ENCODE results near the gene PDS5B.
"Not testable (repeated sequence)": the region's sequence is repeated elsewhere in the genome, so short reads cannot be mapped to it uniquely, and the experiment has no call there.

Gene PDS5B

GRCh38 chr13:32657309-32657708 lies 71.1 kb downstream of the PDS5B start:
- no peak for TF ChIP-seq ZNF274 (IDR thresholded peaks at IDR 0.05; ENCODE audit: low read depth, low read length)
- no peak overlapping the region for H3K4me3 ChIP-seq (ENCODE audit: low read length)

DNA sequence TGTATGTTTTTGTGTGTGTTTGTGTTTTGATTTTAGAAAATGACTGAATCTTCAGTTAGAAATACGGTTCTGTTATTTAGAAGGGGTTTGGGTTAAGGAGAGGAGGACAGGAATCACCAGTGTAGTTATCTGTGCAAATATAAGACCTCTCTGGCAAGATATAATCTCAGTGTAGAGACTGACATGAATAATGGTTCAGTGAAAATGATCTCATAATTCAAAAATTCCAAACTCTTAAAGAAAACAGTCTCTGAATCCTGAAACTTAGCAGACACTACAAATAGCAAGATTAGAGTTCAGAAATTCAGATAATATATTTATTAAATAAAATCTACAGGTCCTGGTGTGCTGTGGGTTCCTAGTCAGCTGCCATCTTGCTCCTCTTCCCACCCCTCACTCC lies 73.5 kb downstream of the PDS5B start:
- no peak overlapping the region for H3K4me3 ChIP-seq (ENCODE audit: low read length)
- no peak for TF ChIP-seq ZNF274 (IDR thresholded peaks at IDR 0.05; ENCODE audit: low read depth, low read length)

GRCh38 chr13:32660227-32660626 lies 74.0 kb downstream of the PDS5B start:
- no peak for TF ChIP-seq ZNF274 (IDR thresholded peaks at IDR 0.05; ENCODE audit: low read depth, low read length)
- H3K4me3 ChIP-seq (ENCODE audit: low read length): no peak overlapping the region

GRCh38 chr13:32661685-32662084 lies 75.4 kb downstream of the PDS5B start:
- TF ChIP-seq ZNF274 (IDR thresholded peaks at IDR 0.05; ENCODE audit: low read depth, low read length): no peak
- no peak overlapping the region for H3K4me3 ChIP-seq (ENCODE audit: low read length)

DNA sequence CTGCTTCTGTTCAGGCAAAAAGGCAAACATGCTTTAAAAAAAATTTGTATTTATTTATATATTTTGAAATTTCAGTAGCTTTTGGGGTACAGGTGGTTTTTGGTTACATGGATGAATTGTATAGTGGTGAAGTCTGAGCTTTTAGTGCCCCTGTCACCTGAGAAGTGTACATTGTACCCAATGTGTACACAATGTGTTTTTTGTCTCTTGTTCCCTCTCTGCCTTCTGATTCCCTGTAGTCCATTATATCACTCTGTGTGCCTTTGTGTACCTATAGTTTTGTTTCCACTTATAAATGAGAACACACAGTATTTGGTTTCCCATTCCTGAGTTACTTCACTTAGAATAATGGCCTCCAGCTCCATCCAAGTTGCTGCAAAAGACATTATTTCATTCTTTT lies 77.4 kb downstream of the PDS5B start:
- H3K4me3 ChIP-seq (ENCODE audit: low read length): no peak overlapping the region
- no peak for TF ChIP-seq ZNF274 (IDR thresholded peaks at IDR 0.05; ENCODE audit: low read depth, low read length)

GRCh38 chr13:32666990-32667571 lies 80.8 kb downstream of the PDS5B start:
- TF ChIP-seq ZNF274 (IDR thresholded peaks at IDR 0.05; ENCODE audit: low read depth, low read length): no peak
- no peak overlapping the region for H3K4me3 ChIP-seq (ENCODE audit: low read length)

- H3K4me3 ChIP-seq (ENCODE audit: low read length): no peak overlapping the region
- TF ChIP-seq ZNF274 (IDR thresholded peaks at IDR 0.05; ENCODE audit: low read depth, low read length): no peak
These were observed 82.9 kb downstream of the PDS5B start for GRCh38 chr13:32669030-32669646.

- no peak for TF ChIP-seq ZNF274 (IDR thresholded peaks at IDR 0.05; ENCODE audit: low read depth, low read length)
- no peak overlapping the region for H3K4me3 ChIP-seq (ENCODE audit: low read length)
These were observed 88.3 kb downstream of the PDS5B start for GRCh38 chr13:32674503-32674902.

- TF ChIP-seq ZNF274 (IDR thresholded peaks at IDR 0.05; ENCODE audit: low read depth, low read length): no peak
- H3K4me3 ChIP-seq (ENCODE audit: low read length): no peak overlapping the region
These were observed 90.0 kb downstream of the PDS5B start for GRCh38 chr13:32676242-32676641.

DNA sequence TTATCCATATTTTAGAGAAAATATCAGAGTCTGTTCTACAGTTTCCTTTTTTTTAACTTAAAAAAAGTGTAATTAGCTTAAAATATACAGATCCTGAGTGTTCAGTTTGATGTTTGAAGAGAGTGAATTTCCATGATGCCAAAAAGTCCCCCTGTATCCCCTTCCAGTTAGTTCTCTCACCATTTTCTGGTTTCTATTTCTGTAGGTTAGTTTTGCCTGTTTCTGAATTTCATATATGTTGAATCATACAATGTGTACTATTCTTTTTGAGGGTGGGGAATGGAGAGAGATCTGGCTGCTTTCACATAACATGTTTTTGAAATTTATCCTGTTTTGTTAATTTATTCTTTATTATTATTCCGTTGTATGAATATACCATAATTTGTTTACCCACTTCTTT lies 95.9 kb downstream of the PDS5B start:
- no peak overlapping the region for H3K4me3 ChIP-seq (ENCODE audit: low read length)
- TF ChIP-seq ZNF274 (IDR thresholded peaks at IDR 0.05; ENCODE audit: low read depth, low read length): no peak

- TF ChIP-seq ZNF274 (IDR thresholded peaks at IDR 0.05; ENCODE audit: low read depth, low read length): no peak
- no peak overlapping the region for H3K4me3 ChIP-seq (ENCODE audit: low read length)
These were observed 96.5 kb downstream of the PDS5B start for GRCh38 chr13:32682740-32683139.

DNA sequence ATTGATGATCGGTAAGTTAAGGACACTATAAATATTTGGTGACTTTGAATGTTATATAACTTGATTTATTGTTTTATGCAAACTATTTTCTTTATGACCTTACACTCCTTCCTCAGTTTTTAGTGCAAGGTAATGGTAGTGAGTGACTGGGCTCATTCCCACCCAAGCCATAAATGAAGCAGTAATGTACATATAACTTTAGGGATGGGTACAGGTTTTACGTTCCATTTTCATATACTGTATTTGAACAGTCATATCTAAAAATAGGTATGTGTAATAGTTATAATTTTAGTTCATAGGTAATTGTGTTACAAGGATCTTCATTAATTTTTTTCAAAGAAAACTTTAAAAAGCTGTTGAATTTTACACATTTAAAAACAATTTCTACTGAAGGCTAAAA lies 101.0 kb downstream of the PDS5B start:
- no peak for TF ChIP-seq ZNF274 (IDR thresholded peaks at IDR 0.05; ENCODE audit: low read depth, low read length)
- H3K4me3 ChIP-seq (ENCODE audit: low read length): no peak overlapping the region

- no peak for TF ChIP-seq ZNF274 (IDR thresholded peaks at IDR 0.05; ENCODE audit: low read depth, low read length)
- no peak overlapping the region for H3K4me3 ChIP-seq (ENCODE audit: low read length)
These were observed 109.5 kb downstream of the PDS5B start for GRCh38 chr13:32695602-32696250.

DNA sequence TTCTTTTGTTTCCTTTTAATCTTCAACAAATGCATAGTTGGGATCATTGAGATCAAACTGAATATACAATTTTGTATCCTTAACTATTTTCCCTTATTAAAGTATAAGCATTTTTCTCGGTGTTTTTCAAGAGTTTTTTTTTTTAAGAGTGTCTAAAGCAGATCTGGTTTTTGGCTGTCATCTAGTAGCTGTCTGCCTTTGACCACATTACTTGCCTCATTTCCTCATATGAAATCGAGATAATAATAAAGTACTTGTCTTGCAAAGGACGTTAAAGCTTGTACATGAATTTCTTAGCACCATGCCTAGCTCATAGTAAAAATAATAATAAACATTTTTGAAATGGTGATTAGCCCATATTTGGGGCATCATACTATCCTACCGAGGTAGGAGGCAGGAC lies 121.2 kb downstream of the PDS5B start:
- no peak for TF ChIP-seq ZNF274 (IDR thresholded peaks at IDR 0.05; ENCODE audit: low read depth, low read length)

GRCh38 chr13:32713397-32713796 lies 127.1 kb downstream of the PDS5B start:
- H3K4me3 ChIP-seq (ENCODE audit: low read length): no peak overlapping the region
- TF ChIP-seq ZNF274 (IDR thresholded peaks at IDR 0.05; ENCODE audit: low read depth, low read length): no peak

More for the DNA sequence above, 121.2 kb downstream of the PDS5B start:
- H3K4me3 ChIP-seq (ENCODE audit: low read length): no peak overlapping the region

- H3K4me3 ChIP-seq (ENCODE audit: low read length): not testable (repeated sequence)
These were observed 129.9 kb downstream of the PDS5B start for GRCh38 chr13:32716201-32716600.

All from GM08714 (cell line).